HG03159 (cell line): ENCODE measurements around the gene PNMT.
"Not testable (repeated sequence)": the region's sequence is repeated elsewhere in the genome, so short reads cannot be mapped to it uniquely, and the experiment has no call there.

ENCODE experiments used
- ATAC-seq: cut with Tn5 transposase; IDR thresholded peaks from one replicate; pipeline ENCODE4 v1.9.1; 2021; ENCODE audit warnings: mild to moderate bottlenecking, moderate library complexity; ENCODE audit not compliant: unreplicated experiment

PNMT gene

DNA sequence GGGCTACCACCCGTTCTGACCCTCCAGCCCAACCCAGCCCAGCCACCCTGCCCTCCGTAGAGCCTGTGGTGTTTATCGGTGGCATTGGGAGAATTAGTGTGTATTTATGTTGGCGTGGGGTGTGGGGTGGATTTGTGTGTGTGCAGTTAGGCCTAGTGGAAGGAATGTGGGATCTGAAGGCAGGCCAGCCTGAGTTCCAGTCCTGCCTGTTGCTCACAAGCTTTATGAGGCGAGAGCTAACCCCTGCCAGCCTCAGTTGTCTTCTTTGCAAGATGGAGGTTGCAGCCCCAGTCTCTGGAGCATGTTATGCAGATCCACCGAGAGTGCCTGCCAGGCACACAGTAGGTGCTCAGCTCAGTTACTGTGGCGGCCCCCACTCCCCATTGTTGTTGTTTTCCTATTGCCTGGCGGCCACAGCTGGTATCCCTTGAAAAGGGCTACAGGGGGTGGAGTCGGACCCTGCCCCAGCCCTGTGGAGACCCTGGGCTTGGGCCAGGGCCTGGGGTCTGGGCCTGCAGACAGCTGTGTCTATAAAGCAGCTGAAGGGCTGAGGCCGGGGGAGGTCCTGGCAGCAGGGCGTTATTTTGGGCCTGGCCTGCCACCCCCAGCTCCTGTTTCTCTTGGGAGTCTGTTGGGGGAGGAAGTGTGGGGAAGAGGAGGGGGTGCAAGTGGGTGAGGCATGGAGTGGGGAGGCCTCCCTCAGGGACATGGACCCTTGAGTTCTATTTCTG is 36.7 kb downstream of the PNMT start:
- ATAC-seq, result no peak

DNA sequence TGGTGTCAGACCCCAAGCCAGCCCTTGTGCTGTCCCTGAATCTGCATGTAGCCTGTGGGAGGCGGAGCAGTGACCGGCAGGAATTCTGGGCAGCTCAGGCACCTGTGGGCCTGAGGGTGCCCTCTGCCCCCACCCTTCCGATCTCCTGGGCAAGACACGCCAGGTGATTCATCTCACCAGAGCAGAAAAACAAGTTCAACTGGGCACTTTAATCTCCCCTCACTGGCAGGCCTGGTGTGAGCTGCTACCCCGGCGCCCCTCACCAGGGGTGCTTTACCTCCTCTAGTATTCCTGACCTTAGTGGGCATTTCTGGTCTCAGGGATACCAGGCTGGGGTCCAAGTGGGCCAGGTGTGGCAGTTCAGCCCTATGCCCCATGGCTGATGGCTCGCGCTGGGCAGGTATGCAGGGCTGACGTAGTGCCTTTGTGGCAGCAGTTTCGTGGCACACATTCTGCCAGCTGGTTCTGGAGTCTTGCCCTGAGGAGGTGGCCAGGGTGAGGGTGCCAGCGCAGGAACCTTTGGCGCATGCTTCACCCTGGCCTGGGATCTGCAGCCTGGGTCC is 37.6 kb downstream of the PNMT start:
- ATAC-seq, result no peak

DNA sequence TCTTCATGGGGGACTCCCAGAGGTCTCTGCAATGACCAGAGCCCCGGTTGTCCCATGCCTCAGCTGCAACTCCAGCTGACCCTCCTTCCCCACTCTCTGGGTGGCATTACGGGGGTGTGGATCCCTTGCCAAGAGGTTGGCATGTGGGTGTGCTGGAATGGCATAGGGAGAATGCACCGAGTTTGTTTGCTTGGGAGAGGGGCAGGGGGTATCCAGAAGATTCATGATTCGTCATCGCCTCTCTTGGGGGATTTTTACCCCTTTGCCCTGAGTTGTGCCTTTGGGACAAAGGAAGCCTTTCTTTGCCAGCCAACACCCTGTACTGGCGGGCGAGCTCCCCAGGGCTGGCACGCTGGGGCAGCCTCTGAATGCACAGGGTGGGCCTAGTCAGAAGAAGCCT is 38.1 kb downstream of the PNMT start:
- no peak for ATAC-seq

DNA sequence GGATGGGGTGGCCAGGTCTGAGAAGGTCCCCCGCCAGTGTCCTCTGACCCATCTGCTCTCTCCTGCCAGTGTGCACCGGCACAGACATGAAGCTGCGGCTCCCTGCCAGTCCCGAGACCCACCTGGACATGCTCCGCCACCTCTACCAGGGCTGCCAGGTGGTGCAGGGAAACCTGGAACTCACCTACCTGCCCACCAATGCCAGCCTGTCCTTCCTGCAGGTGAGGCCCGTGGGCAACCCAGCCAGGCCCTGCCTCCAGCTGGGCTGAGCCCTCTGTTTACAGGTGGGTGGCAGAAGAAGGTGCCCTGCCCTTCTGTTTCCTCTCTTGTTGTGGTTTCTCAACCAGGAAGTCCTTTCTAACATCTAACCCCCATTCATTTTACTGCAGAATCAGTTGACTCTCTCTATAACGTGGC is 38.7 kb downstream of the PNMT start:
- ATAC-seq, result no peak

- no peak for ATAC-seq
Observed at GRCh38 chr17:39709319-39709997, 41.2 kb downstream of the PNMT start.

DNA sequence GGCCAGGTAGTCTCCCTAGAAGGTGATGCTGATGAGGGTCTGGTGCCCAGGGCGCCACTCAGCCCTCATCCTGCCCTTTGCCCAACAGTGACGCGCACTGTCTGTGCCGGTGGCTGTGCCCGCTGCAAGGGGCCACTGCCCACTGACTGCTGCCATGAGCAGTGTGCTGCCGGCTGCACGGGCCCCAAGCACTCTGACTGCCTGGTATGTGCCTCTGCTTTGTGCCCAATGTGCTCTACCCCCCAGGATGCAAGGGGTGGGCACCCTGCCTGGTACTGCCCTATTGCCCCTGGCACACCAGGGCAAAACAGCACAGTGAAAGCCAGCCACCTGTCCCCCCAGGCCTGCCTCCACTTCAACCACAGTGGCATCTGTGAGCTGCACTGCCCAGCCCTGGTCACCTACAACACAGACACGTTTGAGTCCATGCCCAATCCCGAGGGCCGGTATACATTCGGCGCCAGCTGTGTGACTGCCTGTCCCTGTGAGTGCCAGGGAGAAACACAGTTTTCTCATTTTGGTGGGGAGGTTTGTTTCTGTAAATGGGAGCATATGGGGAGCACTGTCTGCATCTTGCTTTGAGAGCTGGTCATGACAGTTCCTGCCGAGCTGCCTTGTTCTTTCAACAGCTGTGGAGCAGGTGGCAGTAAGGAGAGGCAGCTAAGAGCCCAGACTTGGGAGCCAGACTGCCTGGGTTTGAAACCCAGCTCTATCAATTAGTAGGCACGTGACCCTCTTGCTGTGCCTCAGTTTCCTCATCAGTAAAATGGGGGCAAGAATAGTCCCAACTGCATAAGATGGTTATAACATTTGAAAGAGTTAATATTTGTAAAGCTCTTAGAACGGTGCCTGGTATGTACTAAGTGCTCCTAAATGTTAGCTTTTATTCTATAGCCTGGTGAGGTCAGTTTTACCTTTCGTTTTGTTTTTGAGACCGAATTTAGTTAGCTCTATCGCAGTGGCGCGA is 42.0 kb downstream of the PNMT start:
- no peak for ATAC-seq

DNA sequence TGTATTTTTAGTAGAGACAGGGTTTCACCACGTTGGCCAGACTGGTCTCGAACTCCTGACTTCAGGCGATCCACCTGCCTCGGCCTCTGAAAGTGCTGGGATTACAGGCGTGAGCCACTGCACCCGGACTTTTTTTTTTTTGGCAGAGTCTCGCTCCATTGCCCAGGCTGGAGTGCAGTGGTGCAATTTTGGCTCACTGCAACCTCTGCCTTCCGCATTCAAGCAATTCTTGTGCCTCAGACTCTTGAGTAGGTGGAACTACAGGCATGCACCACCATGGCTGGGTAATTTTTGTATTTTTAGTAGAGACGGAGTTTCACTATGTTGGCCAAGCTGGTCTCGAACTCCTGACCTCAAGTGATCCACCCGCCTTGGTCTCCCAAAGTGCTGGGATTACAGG is 42.8 kb downstream of the PNMT start:
- ATAC-seq, result not testable (repeated sequence)

GRCh38 chr17:39711851-39712250 is 43.6 kb downstream of the PNMT start:
- ATAC-seq, result no peak

- no peak for ATAC-seq
Observed at GRCh38 chr17:39714234-39714633, 46.0 kb downstream of the PNMT start.

DNA sequence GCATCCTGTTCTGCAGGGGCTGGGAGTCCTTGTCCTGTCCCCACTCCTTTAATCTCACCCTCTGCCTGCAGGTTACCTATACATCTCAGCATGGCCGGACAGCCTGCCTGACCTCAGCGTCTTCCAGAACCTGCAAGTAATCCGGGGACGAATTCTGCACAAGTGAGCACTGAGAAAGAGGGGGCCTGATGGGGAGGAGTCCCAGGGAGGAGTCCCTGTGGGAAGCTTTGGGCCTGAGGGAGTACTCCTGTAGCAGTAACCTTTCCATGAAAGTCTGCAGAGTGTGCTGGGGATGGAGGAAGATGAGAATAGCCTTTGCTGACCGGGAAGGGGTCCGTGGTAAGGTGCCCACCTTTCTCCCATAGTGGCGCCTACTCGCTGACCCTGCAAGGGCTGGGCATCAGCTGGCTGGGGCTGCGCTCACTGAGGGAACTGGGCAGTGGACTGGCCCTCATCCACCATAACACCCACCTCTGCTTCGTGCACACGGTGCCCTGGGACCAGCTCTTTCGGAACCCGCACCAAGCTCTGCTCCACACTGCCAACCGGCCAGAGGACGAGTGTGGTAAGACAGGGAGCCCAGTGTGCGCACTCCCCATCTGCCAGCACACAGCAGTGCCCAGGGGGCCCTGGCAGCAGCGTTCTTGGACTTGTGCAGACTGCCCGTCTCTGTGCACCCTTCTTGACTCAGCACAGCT is 47.3 kb downstream of the PNMT start:
- no peak for ATAC-seq

- no peak for ATAC-seq
Observed at GRCh38 chr17:39716073-39716818, 48.0 kb downstream of the PNMT start.

- ATAC-seq, result no peak
Observed at GRCh38 chr17:39716879-39717536, 48.8 kb downstream of the PNMT start.

GRCh38 chr17:39717660-39718059 is 49.4 kb downstream of the PNMT start:
- no peak for ATAC-seq

GRCh38 chr17:39719563-39720355 is 51.5 kb downstream of the PNMT start:
- no peak for ATAC-seq
